HL-60 (cell line): ENCODE measurements around the gene CDC42BPA.

Source experiments
- DNase-seq, 2 experiments: peaks; one replicate each; pipeline ENCODE4 v3.0.0-alpha.2; 2010 to 2020; ENCODE audit warnings: low read depth in 1 of 2, low spot score in 1 of 2
- H3K27ac ChIP-seq: fragments of 250-450 bp; sonication (Bioruptor Pico); replicated peaks from 2 replicates; pipeline ENCODE4 v1.5.1; 2020; ENCODE audit warnings: mild to moderate bottlenecking, moderate library complexity
- H3K27me3 ChIP-seq: fragments of 250-450 bp; sonication (Bioruptor Pico); 2 replicates; pipeline ENCODE4 v1.5.1; 2021; ENCODE audit warnings: mild to moderate bottlenecking, moderate library complexity; ENCODE audit not compliant: insufficient read depth, poor library complexity, severe bottlenecking
- H3K4me3 ChIP-seq: replicated peaks from 2 replicates; pipeline ENCODE4 v1.5.1; 2011; ENCODE audit warnings: mild to moderate bottlenecking, control low read depth, low read length; ENCODE audit not compliant: insufficient read depth
- GABPA ChIP-seq: IDR thresholded peaks from 2 replicates; pipeline ENCODE4 v1.6.1; 2012; ENCODE audit warnings: low read depth
- POLR2AphosphoS5 ChIP-seq: IDR thresholded peaks from 2 replicates; pipeline ENCODE4 v1.6.1; 2012; ENCODE audit warnings: low read depth
- SPI1 ChIP-seq: IDR thresholded peaks from 2 replicates; pipeline ENCODE4 v1.6.1; 2012; ENCODE audit warnings: low read depth, mild to moderate bottlenecking, borderline replicate concordance
- TF ChIP-seq, protein P1 (sequence below): IDR thresholded peaks from 2 replicates; pipeline ENCODE4 v1.6.1; 2012; ENCODE audit warnings: low read depth; ENCODE audit not compliant: insufficient replicate concordance
- TF ChIP-seq, protein P2 (sequence below): IDR thresholded peaks from one replicate; pipeline ENCODE4 v1.5.1; 2011; ENCODE audit warnings: low read length, control low read depth, inconsistent platforms; ENCODE audit not compliant: insufficient read depth

The CDC42BPA gene

DNA sequence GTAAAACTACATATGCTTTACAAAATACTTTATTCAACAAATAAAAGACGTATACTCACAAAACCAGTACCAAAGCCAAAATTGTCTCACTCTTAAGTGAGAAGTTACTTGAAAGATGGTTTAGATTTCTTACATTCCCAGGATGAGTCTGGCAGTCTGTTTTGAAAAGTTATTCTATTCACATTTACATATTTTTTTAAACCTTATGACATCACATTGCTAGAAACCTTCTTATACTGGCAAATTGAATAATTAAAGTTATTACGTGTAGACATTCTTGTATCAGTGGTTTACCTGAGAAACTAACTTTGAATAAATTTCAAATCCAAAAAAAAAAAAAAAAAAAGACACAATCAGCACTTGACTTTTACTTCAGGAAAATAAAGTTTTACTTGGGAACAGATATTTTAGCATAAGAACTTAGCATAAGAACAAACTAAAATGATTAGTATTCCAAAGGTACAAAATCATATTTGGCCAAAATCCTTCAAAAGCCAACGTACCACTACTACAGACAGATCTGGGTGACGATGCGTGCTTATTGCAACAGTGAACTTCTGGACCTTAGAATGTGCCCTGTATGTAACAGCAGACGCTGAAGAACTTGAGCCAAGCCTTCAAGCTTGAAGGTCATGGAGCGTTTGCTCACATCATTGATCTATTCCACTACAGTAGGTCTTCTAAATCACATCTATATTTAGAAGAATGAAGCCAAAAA lies 2.5 kb downstream of the CDC42BPA start:
- H3K4me3 ChIP-seq, result no peak overlapping the region
- DNase-seq, result no peak
- peaks cover 37% of the 10 kb centered on the region for H3K27me3 ChIP-seq
- H3K27ac ChIP-seq, result no peak overlapping the region
- TF ChIP-seq, protein P1, sequence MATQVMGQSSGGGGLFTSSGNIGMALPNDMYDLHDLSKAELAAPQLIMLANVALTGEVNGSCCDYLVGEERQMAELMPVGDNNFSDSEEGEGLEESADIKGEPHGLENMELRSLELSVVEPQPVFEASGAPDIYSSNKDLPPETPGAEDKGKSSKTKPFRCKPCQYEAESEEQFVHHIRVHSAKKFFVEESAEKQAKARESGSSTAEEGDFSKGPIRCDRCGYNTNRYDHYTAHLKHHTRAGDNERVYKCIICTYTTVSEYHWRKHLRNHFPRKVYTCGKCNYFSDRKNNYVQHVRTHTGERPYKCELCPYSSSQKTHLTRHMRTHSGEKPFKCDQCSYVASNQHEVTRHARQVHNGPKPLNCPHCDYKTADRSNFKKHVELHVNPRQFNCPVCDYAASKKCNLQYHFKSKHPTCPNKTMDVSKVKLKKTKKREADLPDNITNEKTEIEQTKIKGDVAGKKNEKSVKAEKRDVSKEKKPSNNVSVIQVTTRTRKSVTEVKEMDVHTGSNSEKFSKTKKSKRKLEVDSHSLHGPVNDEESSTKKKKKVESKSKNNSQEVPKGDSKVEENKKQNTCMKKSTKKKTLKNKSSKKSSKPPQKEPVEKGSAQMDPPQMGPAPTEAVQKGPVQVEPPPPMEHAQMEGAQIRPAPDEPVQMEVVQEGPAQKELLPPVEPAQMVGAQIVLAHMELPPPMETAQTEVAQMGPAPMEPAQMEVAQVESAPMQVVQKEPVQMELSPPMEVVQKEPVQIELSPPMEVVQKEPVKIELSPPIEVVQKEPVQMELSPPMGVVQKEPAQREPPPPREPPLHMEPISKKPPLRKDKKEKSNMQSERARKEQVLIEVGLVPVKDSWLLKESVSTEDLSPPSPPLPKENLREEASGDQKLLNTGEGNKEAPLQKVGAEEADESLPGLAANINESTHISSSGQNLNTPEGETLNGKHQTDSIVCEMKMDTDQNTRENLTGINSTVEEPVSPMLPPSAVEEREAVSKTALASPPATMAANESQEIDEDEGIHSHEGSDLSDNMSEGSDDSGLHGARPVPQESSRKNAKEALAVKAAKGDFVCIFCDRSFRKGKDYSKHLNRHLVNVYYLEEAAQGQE, result no peak
- TF ChIP-seq SPI1, result no peak
- TF ChIP-seq, protein P2, sequence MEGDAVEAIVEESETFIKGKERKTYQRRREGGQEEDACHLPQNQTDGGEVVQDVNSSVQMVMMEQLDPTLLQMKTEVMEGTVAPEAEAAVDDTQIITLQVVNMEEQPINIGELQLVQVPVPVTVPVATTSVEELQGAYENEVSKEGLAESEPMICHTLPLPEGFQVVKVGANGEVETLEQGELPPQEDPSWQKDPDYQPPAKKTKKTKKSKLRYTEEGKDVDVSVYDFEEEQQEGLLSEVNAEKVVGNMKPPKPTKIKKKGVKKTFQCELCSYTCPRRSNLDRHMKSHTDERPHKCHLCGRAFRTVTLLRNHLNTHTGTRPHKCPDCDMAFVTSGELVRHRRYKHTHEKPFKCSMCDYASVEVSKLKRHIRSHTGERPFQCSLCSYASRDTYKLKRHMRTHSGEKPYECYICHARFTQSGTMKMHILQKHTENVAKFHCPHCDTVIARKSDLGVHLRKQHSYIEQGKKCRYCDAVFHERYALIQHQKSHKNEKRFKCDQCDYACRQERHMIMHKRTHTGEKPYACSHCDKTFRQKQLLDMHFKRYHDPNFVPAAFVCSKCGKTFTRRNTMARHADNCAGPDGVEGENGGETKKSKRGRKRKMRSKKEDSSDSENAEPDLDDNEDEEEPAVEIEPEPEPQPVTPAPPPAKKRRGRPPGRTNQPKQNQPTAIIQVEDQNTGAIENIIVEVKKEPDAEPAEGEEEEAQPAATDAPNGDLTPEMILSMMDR, result no peak
- no peak for TF ChIP-seq POLR2AphosphoS5
- no peak for TF ChIP-seq GABPA

DNA sequence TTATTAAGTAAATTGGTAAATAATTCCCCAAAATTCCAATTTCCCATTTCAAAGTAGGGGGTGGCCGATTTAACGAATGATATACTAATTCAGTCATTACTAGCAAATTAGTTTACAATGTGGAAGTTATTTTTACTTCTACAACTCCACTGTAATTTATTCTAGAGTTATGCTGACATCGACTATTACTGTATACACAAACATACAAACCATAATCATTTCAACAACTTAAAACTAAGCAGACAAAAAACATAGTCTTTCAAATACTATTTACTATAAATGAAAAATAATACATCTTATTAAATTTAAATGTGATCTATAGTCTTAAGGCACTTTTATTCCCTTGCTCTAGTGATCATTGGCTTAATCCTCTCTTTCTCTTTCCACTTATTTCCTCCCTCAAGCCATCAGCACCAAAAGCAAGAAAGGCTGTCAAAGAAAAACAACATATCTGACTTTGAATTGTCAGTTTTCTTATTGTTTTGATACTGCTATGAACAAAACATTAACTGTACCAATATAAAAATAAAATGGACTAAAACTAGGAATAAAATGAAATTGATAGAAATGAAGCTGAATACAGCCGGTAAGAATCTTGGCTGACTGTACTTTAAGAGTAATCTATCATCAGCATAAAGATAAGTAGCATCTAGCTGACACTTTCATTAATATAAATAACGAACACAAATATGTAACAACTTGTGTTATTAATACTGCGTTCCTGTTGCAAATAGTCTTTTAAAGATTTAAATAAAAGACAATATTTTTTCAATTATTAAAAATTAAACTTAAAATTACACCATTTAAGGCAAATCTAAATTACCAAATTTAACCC lies 4.1 kb downstream of the CDC42BPA start:
- peaks cover 24% of the 10 kb centered on the region for H3K27me3 ChIP-seq
- no peak overlapping the region for H3K4me3 ChIP-seq
- H3K27ac ChIP-seq, result no peak overlapping the region
- TF ChIP-seq POLR2AphosphoS5, result no peak
- TF ChIP-seq, protein P1, result no peak
- TF ChIP-seq, protein P2, result no peak
- TF ChIP-seq SPI1, result no peak
- no peak for TF ChIP-seq GABPA
- no peak for DNase-seq

DNA sequence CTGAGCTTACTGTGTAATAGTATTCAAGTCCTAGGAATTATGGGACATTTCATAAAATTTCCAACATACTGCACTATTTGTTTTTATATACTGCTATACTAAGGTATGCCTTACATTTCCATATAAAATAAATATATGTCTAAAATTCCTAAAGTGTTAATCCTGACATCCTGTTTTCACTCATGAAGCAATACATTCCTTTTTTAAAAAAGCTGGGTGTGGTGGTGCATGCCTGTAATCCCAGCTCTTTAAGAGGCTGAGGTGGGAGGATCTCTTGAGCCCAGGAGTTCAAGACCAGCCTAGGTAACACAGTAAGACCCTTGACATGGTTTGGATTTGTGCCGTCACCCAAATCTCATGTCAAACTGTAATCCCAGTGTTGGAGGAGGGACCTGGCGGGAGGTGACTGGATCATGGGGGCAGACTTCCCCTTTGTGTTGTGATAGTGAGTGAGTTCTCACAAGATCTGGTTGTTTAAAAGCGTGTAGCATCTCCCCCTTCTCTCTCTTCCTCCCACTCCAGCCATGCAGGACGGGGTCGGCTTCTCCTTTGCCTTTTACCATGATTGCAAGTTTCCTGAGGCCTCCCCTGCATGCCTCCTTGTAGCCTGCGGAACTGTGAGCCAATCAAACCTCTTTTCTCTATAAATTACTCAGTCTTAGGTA lies 5.8 kb downstream of the CDC42BPA start:
- Histone ChIP-seq H3K4me3 (no peak overlapping the region), H3K27ac (no peak overlapping the region), H3K27me3 (peaks cover 14% of the 10 kb centered on the region)
- TF ChIP-seq SPI1 (no peak), GABPA (no peak), POLR2AphosphoS5 (no peak)
- TF ChIP-seq, protein P1, result no peak
- TF ChIP-seq, protein P2, result no peak
- DNase-seq, result no peak
